Activated gamma-delta T cell treated with anti-CD3 and anti-CD28 coated beads, Interleukin-2, amount 50 U/mL, for 16 hours (primary cell): ENCODE data around the gene RAB31.

Experiments used
- DNase-seq: peaks from one replicate; pipeline ENCODE4 v3.0.0-alpha.2; 2020; ENCODE audit warnings: low read depth

Gene RAB31

GRCh38 chr18:9738266-9738969 is 30.3 kb downstream of the RAB31 start:
- DNase-seq: no peak

GRCh38 chr18:9739516-9739915 is 31.4 kb downstream of the RAB31 start:
- no peak for DNase-seq

- no peak for DNase-seq
Measured at GRCh38 chr18:9740071-9740470, 32.0 kb downstream of the RAB31 start.

DNA sequence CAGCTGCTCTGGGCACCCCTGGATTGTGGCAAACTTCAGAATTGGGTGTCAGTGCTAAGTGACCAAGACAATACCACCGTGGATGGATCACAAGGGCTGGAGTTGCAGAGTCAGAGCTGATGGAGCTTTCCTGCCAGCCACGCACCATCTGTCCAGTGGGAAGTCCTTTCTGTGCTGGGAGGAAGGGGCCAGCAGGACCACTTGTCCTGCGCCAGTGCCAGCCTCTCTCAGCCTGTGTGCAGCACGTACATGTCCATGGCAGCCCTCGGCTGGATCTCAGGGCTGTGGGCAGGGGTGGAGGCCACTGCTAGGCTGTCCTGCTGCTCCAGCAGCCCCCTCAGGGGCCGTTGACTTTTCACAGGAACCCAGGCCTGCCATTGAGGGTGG is 33.3 kb downstream of the RAB31 start:
- no peak for DNase-seq

DNA sequence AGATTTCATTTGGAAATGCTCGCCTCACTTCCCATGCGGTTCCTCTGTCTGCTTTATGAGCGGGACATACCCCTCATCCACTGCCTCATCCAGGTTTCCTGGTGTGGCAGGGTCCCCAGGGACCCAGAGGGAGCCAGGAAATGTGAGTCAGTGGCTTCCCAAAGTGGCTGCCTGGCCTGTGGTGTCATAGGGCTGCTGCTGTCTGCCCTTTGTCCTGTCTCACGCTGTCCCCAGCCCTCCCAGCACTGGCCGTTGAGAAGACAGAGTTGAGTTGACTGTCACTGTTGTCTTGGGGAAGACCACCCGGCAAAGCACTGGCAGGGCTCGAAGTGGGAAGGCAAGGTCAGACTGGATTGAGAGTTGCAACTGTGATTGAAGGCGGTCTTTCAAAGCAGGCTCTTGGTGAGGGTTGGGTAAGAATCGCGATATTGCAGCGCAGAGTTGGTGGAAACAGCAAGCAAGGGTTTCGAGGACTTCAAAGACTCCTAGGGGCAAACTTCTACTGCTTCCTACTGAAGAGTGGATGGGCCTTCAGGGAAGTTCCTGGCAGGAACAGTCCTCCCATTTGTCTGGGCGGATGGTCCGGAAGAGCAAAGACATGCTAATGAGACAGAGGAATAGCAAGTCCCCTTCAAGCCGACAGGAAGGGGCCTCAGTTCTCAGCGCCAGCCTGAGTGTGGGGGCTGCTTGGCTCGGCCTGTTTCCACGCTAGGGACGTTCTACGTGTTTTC is 33.9 kb downstream of the RAB31 start:
- no peak for DNase-seq

GRCh38 chr18:9742524-9743131 is 34.5 kb downstream of the RAB31 start:
- DNase-seq: no peak

DNA sequence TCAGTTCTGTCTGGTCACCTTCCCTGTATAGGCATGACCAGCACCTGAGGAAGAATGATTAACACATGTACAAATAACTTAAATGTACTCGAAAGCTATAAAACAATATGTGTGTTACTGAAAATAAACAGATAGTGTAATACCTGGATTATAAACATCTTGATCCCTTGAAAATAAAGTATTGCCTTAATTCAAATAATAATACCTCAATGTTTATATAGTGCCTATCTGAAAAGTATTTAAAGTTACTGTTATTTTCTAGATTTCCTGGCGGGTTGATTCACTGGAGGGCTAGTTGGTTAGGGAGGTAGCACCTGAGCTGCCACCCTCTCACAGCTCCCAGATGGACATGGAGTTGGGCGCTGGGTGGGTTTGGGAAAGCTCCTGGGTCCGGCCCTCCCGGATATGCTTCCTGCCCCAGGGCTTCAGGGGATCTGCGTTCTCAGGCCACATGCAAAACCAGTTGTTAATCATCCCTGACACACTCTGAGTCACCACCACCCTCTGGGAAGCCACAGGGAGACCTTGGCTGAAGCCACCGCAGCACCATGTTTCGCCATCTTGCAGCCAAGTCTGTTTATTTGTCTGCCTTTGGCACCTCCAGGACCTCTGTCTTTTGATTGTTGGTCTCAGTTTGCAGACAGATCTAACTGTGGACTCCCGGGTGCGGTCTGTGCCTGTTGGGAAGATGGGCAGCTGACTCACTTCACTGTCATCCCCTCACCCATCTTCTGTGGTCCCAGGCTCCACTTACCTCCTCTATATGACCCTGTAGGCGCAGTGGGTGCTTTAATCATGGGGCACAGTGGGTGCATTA is 35.3 kb downstream of the RAB31 start:
- DNase-seq: no peak

GRCh38 chr18:9746958-9747357 is 38.9 kb downstream of the RAB31 start:
- no peak for DNase-seq

GRCh38 chr18:9749611-9750010 is 41.5 kb downstream of the RAB31 start:
- DNase-seq: no peak

DNA sequence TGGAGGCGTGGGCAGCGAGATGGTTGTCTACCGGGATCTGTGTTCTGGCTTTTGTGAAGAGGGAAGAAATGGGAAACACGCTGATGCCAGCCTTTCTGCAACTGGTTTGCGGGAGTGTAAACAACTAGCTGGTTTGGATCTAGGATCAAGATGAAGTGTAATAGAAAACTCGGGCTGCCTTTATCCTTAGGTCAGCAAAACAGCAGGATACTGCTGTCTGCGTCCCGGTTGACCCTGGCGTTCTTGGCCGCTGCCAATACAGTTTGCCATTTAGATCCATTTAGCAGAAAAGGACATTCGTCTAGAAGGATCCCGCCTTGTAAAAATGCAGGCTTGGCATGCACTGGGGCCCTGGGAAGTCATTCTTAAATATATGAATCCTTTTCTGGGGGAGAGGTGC is 42.0 kb downstream of the RAB31 start:
- no peak for DNase-seq

- DNase-seq: no peak
Measured at GRCh38 chr18:9750606-9751304, 42.7 kb downstream of the RAB31 start.

GRCh38 chr18:9751371-9752031 is 43.4 kb downstream of the RAB31 start:
- no peak for DNase-seq

GRCh38 chr18:9753846-9754245 is 45.7 kb downstream of the RAB31 start:
- DNase-seq: no peak

DNA sequence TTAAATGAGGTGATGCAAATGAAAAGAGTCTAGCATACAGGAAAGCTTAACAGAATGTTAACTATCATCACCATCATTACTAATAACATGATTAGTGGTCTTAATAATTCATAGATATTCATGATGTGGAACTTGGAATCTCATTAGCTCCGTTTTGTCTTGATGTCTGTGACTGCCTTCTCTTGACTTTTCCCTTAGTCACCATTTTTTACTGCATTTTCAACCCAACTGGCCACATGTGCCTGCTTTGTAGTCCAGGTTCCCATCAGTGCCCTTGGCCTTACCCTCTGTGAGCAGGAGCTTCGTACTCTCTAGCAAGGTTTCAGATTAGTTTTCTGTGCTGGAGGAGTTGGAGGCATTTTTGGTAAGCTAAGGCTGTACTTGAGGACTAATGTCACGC is 47.0 kb downstream of the RAB31 start:
- no peak for DNase-seq

DNA sequence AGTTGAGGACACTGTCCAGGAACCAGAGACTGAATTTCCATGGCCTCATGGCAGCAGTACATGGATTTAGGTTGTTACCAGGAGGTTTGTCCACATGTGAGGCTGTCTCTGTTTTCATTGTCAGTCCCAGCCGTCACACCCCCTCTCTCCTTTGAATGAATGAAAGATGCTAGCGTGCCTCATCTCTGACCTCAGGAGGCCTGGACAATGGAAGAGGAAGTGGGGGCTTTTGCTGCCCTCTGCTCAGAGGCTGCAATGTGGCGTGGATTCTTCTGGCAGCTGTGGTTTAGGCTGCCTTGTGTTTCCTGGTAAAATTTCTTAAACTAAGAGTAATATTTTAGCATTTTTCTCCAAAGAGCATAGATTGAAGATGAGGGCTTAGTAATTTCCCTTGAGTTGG is 47.5 kb downstream of the RAB31 start:
- DNase-seq: no peak

DNA sequence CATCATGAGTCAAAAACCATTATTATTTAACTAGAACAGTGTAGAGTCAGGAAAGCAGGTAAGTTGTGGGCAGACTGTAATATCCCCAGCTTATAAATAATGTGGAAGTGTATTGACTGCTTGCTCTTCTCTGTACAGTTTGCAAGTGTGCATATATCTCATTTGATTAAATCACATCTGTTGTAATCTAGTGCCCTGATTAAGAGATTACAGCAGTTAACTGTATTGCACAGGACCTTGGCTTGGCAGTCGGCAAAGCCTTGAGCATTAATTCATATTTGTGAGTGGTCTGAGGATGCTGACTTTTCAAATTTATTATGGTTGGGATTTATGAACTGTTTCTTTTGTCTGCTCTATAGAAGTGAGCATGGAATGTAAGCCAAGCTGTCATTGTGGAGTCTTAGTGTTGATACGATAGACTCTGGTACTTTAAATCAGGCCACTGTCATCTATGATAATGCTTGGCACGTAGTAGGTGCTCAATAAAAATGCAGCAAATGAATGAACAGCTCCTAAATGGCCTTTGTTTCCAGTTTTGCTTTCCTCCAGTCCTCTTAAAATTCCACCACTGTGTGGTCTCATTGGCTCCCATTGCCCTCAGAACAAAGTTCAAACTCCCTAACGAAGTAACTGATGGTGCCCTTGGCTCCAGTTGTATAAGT is 48.3 kb downstream of the RAB31 start:
- no peak for DNase-seq

- no peak for DNase-seq
Measured at GRCh38 chr18:9756933-9757470, 48.9 kb downstream of the RAB31 start.

DNA sequence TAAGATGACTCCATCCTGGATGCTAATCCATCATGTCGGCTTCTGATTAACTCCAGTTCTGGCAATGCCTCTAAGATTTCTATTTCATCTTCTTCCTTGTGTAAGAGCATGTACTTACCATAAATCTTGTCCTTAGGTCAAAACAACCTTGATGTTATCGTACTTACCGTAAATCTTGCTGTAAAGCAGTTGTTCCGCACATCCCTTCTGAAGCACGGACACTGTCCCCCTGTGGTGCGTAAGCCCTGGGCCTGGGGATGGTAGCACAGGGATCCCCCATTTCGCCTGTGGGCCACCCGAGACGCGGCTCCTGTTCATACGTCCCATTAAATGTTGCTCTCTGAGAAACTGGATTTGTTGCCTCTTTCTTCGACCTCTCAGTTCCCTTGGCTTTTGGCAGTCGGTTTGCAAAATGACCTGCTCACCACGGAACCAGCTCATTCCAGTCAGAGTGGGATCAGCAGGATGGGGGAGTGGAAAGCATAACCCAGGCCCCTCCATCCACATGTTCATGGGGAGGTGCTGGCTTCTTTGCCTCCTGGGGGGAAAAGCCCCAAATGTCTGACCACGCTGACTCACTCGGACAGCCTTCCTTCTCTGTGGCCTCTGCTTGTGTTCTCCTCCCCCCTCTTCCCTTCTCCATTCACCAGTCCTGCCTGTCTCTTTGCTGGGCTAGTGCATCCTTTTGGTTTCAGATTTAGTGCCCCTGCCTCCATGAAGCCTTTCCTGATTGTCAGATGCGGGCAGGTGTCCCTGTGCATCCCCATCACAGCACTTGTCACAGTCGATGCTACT is 49.9 kb downstream of the RAB31 start:
- no peak for DNase-seq

DNA sequence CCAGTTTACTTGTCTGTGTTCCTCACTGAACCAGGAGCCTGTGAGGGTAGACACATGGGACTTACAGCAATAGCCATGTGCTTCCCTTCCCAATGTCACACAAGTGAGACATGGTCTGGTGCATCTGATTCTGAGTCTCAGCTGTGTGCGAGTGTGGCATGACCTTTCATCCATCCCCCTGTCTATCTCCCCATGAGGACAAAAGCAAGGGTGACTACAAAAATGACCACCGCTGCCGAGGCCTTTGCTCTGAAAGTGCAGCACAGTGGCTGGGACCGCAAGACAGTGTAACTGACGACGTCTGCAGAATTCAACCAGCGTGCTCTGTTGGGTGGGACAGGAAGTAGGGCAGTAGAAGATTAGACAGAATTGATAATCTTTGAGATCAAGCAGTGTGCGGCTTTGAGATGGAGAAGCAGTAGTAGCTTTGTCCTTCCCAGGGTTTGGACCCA is 50.5 kb downstream of the RAB31 start:
- DNase-seq: no peak

DNA sequence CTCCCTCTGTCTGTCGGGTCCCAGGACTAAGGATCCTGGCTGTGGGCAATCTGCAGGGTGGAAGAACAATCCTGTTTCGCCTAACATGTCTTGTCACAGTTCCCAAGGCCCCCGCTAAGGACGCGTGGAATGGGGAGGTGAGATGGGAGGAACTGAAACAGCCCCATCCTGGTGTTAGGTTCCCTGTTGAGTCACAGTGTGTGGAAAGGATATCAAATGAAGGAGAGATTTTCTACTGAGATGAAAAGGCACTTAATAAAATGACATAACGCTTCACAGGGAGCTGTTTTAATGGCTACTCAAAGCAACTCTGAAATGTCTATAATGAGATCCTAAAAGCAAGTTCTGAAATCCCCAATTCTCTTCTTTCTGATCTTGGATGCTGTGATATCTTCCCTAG is 52.5 kb downstream of the RAB31 start:
- no peak for DNase-seq
